Stimulated activated CD8-positive, alpha-beta memory T cell treated with anti-CD3 and anti-CD28 coated beads, Interleukin-15, amount 100 ng/mL, for 48 hours (primary cell): ENCODE results near the gene SLC39A9.
"Not testable (repeated sequence)": the region's sequence is repeated elsewhere in the genome, so short reads cannot be mapped to it uniquely, and the experiment has no call there.

Source experiments
- DNase-seq, 2 donors: peaks; one replicate each; pipeline ENCODE4 v3.0.0-alpha.2; 2020; ENCODE audit warnings: low read depth in 2 of 2

The SLC39A9 gene

DNA sequence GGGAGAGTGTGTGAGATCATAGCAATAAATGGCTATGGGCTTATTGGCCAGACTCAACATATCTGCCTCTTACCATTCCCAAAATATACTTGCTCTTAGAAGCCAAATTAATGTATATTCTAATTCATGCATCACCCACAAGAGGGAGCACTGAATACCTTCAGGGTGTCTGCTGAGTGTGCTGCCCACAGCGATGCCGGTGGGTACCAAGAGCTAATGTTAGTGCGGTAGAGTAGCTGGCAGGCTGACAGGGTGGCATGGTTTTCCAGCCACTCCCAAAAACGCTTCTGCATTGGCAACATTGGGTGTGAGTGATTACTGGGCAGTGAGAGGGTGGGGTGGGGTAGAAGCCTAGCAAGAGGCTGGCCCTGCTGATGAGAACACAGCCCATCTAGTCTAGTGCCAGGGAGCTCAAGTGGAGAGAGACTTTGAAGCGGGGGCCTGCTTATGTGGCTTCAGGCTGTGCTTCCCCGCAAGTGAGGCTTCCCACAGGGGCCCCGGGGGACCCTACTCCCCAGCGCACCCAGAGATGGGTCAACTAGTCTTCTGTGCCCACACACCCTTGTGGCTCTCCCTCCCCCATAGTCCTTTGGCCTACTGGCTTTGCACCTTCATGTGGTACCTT lies 76.8 kb downstream of the SLC39A9 start:
- no peak for DNase-seq

DNA sequence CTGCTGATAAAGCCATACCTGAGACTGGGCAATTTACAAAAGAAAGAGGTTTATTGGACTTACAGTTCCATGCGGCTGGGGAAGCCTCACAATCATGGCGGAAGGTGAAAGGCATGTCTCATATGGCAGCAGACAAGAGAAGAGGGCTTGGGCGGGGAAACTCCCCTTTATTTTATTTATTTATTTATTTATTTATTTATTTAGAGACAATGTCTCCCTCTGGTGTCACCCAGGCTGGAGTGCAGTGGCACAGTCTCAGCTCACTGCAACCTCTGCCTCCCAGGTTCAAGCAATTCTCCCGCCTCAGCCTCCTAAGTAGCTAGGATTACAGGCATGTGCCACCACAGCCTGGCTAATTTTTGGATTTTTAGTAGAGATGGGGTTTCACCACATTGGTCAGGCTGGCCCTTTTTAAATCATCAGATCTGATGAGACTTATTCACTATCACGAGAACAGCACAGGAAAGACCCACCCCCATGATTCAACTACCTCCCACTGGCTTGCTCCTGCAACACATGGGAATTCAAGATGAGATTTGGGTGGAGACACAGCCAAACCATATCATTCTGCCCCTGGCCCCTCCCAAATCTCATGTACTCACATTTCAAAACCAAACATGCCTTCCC lies 78.4 kb downstream of the SLC39A9 start:
- DNase-seq: not testable (repeated sequence)

GRCh38 chr14:69478055-69478454 lies 79.6 kb downstream of the SLC39A9 start:
- DNase-seq: not testable (repeated sequence)

DNA sequence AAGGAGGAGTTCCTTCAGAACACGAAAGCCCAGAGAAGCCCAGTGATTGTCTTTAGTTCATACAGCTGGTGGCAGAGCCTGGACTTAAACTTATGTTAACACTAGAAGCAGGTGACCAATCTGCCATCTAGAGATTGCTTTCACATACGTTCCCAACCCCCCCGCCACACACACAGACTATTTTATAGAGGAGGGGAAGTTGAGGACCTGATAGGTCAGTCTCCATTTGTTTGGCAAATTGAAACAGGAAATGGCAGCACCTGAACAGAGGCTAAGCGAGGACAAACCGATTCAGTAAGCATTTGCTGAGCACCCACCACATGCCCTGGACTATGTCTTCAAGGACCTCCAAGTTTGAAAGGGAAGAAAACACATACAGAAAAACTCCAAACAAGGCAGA lies 81.2 kb downstream of the SLC39A9 start:
- DNase-seq: no peak

DNA sequence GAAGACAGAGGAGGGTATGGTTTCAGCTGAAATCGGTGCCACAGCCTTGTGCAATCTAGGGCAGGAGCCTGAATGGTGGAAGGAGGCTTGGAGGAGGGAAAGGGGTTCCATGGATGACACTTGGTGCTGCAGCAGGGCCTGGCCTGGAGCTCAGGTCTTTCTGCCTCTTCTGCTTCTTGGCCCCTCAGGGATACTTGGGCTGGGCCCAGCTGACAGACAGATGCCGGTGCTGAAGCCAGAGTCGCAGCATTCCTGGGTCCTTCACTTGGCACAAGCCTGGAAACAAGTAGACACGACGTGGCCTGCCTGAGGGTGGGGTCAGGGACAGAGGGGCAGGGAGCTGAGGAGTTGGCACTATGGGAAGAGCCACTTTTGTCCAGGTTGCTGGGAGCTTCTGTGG lies 81.6 kb downstream of the SLC39A9 start:
- no peak for DNase-seq

DNA sequence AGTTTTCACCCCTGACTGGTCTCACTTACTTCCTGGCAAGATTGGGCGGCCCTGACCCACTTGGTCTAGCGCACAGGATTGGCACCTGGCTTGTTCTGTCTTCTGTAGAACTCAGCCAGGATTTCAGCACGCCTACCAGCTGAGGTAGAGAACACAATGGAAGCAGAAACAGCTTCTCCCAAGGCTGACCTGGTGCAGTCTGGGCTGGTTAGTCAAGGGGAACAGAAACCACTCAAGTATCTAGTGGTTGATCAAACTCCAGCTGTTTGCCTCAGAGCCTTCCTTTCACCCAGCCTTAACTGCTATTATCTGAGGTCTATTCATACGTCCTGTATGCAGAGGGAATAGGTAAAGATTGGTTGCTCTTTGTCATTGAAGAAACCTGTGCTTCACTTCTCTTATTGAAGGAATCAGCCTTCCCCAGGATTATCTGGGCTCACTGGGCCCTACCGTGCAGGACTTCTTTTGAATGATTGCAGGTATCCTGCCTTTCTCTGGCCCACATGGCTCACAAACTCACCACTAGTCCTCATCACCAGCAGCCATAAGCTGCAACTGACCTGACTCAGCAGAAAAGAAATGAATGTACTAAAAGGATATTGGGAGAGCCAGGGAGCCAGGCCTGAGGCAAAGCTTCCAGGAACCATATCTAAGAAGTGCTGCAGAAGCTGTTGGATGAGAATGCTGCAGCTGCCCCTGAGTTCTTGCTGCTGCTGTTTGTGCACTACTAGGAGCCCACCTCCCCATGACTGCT lies 83.5 kb downstream of the SLC39A9 start:
- DNase-seq: no peak

DNA sequence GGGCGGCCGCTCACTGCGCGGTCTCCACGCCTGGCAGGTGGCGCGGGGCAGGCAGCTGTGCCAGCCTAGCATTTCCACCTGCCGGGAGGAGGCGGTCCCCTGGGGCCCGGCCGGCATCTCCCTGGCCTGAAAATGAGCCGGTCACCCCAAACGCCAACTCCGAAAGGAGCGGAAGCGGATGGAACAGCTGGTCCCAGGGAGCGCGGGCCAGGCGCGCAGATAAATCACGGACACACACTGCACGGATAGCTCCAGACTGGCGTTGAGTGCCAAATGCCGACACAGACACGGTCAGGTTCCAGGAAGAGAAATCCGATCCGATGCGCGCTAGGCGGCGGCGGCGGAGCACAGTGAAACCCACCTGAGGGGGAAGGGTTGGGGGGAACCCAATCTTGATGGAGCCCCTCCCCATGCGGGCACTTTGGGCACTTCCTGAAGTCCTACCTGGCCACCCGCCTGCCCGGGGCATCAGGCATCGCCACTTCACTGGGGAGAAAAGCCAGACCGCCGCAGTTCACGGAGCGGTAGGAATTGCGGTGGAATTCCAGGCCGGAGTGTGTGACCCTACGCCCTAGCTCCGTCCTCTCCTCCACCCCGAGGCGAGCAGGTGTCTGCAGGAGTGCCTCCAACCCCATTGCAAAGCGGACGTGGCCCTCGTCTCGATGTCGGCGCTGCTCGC lies 85.4 kb downstream of the SLC39A9 start:
- DNase-seq: no peak

DNA sequence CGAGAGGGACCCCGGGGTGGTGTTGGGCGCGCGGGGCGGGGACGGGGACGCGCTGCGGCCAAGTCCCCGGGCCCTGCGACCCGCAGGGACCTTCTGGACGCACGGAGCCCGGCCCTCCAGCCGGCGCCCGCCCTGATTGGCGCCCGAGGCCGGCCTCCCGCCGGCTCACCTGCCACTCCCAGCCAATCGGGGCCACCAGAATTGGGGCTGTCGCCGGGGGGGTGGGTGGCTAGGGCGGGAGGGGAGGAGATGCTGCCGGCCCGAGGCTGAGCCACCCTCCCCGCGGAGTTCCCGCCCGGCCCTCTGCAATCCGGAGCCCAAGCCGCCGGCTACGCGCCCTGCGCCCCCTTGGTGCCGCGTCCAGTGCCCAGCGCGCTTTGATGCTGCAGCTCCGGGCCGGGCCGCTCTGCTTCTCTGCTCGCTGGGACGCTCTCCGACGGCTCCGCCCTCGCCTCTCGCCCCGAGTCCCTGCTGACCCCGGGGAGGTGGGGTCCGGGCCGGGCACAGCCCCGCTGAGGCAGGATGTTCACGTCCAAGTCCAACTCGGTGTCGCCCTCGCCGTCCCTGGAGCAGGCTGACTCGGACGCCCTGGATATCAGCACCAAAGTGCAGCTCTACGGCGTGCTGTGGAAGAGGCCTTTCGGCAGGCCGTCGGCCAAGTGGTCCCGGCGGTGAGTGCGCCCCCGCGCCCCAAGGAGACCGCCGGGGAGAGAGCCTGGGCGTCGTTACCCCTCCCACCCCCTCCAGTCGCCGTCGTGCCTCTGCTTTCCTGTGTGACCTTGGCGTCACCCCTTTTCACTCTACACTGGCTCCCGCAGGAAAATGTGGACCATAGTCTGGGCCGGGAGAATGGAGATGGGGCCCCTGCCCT lies 86.2 kb downstream of the SLC39A9 start, which contains the start of gene PLEKHD1:
TSS of gene PLEKHD1 (plus strand) at position 285 of the 871 bp plus-strand sequence. CDS start at position 523, 238 bp downstream.
- DNase-seq: no peak

DNA sequence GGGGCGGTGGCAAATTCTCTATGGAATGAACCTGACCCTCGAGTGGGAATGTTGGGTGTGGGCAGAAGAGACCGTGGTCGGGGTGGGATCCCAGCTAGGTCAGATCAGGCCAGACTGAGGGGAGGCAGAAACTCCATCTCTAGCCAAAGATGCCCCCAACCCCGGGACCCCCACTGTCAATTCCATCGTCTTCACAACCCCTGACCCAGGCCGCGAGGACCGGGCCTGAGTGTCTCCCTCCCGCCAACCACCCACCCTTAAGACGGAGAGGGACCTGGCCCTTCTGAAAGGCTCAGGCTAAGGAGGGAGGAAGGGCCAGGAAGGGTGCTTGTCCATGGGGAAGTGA lies 86.8 kb downstream of the SLC39A9 start:
- no peak for DNase-seq

DNA sequence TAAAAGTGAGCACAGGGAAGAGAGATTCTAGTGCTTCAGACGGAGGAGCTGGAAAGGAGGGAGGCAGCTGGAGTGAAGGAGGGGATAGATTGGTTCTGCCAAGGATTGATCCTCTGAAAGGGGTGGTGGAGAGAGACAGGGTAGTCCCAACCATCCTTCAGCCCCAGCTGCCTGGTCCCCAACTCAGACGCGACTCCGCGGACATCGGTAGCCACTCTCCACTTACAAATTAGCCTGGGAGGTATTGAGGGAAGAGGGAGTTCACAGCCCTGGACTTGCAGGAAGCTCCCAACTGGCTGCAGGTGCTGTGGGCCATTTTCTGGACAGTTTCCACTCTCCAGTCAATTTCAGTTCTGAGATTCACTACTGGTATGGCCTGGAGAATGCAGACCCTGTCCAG lies 87.2 kb downstream of the SLC39A9 start:
- DNase-seq: no peak

DNA sequence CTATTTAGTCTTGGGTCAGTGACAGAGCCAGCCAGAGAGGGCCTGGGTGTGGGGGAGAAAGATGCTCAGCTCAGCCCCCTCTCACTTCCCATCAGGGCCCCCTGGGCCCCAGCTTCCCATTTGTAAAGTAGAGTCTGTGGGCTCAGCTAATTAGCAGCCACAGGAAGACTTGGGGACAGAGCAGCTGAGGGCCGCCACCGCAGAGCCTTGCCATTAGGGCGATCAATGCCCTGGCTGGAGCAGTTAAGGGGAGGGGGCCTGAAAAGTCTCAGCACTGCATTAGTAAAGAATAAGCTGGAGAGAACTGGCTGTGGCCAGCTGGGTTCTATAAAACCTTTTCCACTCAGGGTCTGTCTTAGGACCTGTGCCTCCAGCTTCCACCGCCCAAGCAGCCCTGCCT lies 88.7 kb downstream of the SLC39A9 start:
- no peak for DNase-seq

GRCh38 chr14:69487771-69488170 lies 89.3 kb downstream of the SLC39A9 start:
- no peak for DNase-seq

GRCh38 chr14:69489495-69489894 lies 91.0 kb downstream of the SLC39A9 start:
- no peak for DNase-seq

DNA sequence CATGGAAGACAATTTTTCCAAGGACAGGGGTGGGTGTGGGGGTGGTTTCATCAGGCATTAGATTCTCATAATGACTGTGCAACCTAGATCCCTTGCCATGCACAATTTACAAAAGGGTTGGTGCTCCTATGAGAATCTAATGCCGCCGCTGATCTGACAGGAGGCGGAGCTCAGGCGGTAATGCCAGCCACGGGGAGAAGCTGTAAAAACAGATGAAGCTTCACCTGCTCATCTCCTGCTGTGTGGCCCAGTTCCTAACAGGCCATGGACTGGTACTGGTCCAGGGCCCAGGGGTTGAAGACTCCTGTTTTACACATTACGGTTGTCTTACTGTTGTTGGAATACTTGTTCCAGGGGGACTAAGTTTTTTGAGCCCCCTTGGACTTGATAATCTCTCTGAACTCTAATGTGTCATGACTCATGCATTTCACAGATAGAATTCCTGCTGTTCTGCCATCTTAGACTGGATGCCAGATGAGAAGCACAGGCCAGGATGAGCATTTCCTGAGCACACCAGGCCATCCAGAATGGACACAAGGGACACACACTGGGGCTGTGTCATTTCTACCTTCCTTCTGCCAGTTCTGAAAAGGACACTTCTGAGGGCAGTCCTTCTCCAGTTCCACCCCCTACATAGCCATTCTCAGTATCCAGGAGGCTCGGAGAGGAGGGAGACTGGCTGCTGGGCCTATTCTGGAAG lies 91.9 kb downstream of the SLC39A9 start:
- no peak for DNase-seq

- DNase-seq: no peak
Measured at GRCh38 chr14:69491193-69491592, 92.7 kb downstream of the SLC39A9 start.

GRCh38 chr14:69493038-69493437 lies 94.5 kb downstream of the SLC39A9 start:
- no peak for DNase-seq

DNA sequence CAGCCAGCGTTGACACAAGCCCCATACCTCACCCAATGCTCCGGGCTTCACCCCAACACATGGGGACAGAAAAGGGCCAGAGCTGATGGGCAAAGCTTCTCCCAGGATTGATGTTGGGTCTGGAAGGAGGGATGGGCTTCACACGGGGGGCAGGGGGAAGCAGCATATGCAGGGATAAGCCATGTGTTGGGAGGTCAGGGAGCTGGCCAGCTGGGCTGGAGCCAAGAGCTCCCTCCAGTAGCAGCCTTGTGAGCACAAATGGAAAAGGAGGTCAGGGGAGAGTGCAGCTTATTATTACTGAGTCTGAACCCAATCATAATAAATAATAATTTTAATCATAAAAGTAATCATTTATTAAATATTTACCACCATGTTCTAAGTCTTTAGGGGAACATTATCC lies 95.3 kb downstream of the SLC39A9 start:
- DNase-seq: no peak

DNA sequence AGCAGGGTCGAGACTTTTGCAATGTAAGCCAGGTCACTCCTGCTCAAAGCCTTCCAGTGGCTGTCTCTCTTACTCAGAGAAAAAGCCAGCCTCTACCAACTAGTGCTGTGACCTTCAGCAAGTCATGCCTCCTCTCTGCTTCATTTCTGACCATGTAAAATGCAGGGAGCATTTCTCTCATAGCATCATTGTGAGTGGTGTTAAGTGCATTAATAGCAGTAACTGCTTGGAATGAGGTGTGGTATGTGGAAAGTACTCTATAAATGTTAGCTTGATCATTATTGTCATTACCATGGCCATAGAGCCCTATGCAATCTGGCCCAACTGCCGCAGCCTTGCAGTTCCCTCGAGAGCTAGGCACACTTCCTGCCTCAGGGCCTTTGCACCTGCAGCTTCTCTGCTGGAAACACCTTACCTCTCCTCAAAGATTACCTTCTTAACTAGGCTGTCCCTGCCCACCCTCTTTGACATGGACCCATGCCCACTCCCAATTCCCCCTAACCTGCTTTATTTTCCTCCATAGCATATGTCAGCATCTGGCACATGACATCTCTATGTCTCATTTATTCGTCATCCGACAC lies 96.9 kb downstream of the SLC39A9 start:
- no peak for DNase-seq

GRCh38 chr14:69497866-69498265 lies 99.4 kb downstream of the SLC39A9 start:
- DNase-seq: not testable (repeated sequence)

GRCh38 chr14:69498286-69498685 lies 99.8 kb downstream of the SLC39A9 start:
- not testable (repeated sequence) for DNase-seq

DNA sequence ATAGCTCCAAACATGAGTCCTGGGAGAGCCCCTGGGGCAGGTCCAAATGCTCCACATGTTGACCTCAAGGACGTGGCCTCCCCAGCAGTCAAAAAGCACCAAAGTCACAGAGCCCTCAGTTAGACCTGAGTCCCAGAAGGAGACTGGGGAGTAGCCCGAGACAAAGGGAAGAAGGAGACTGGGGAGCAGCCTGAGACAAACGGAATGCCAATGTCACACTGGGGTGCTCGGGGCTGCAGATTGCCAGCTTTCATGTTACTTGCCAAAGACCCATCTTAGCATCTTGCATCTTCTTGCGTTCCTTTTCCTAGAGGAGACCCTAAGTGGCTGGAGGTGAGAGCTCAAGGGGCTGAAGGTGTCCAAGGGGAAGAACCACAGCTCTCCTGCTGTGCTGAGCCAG lies 100.9 kb downstream of the SLC39A9 start:
- no peak for DNase-seq
